ENCODE measurements around the gene ZXDC. TPM values are rescaled to one million over a fixed set of nuclear protein-coding genes. Genes with fewer than 3 reads are reported as not detected.

The ZXDC gene
- total RNA-seq, 1 donor from 2014 or later: 31.8 TPM

DNA sequence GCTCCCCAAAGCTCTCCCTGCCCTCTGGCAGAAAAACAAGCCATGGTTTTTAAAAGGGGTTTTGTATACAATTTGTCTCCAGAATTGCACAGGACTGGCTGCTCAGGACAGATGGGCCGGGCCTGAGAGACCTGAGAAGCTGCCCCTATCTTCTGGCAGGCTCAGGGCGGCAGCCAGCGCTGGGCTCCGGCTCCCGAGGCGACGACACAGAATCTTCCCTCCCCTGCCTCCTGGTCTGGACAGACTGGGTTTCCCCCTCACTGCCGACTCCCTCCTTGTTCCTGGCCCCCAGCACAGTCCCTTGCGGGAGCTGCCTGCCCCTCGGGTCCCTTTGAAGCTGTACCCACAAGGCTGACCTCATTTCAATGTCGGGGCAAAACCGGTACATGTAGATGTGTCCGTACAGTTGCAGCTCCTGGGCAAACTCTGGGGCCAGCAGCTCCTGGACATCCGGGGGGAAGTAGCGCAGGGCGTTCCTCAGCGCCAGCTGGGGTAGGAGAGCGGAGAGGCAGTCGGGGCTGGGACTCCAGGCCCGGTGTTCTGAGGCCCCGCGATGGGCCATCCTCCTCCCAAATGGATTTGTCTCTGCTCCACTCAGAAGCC is 34.7 kb upstream of the ZXDC start:
- no peak overlapping the region for H3K27ac Mint-ChIP-seq (ENCODE audit: unreplicated experiment)
- no peak overlapping the region for H3K4me3 Mint-ChIP-seq (ENCODE audit: unreplicated experiment)
- no peak for DNase-seq (ENCODE audit: extremely low spot score, unreplicated experiment)
- TF ChIP-seq, protein P1, sequence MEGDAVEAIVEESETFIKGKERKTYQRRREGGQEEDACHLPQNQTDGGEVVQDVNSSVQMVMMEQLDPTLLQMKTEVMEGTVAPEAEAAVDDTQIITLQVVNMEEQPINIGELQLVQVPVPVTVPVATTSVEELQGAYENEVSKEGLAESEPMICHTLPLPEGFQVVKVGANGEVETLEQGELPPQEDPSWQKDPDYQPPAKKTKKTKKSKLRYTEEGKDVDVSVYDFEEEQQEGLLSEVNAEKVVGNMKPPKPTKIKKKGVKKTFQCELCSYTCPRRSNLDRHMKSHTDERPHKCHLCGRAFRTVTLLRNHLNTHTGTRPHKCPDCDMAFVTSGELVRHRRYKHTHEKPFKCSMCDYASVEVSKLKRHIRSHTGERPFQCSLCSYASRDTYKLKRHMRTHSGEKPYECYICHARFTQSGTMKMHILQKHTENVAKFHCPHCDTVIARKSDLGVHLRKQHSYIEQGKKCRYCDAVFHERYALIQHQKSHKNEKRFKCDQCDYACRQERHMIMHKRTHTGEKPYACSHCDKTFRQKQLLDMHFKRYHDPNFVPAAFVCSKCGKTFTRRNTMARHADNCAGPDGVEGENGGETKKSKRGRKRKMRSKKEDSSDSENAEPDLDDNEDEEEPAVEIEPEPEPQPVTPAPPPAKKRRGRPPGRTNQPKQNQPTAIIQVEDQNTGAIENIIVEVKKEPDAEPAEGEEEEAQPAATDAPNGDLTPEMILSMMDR (IDR thresholded peaks at IDR 0.05): no peak
- no peaks in the 10 kb centered on the region for H3K36me3 Mint-ChIP-seq (ENCODE audit: unreplicated experiment)
- peaks cover 3% of the 10 kb centered on the region for H3K27me3 Mint-ChIP-seq (ENCODE audit: unreplicated experiment)
- no peaks in the 10 kb centered on the region for H3K9me3 Mint-ChIP-seq (ENCODE audit: unreplicated experiment)
- H3K4me1 Mint-ChIP-seq (ENCODE audit: unreplicated experiment): peaks cover 2% of the 10 kb centered on the region

DNA sequence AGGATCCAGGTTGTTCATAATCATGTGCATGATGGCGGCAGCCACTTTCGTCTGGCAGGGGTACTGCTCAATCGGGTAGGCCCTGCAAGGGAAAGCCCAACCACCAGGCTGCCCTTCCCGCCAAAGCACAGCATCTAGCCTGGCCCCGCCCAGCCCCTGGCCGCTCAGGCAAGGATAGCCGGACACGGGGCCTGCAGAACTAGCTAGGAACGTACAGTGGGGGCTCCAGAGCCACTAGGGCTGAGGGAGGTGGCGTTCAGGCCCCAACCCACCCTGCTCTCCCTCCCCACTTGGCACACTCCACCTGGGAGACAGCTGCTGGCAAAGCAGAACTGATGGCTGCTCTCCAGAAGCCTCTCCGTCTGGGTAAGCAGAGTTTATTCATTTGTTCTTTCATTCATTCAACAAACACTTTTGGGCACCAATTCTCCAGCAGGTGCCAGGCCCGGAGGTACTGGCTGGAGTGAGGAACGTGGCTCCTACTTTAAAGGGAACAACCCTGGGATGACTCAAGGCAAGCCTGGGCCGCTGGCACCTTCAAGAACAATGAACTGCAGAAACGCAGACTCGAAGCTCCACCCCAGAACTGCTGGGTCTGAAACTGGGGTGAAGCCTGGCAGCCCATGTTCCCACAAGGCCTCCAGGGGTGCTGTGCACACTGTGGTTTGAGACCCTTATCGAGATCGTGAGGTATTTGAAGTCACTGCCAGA is 34.1 kb upstream of the ZXDC start:
- no peak for DNase-seq (ENCODE audit: extremely low spot score, unreplicated experiment)
- TF ChIP-seq, protein P1 (IDR thresholded peaks at IDR 0.05): no peak
- Mint-ChIP-seq H3K4me1 (ENCODE audit: unreplicated experiment) (peaks cover 2% of the 10 kb centered on the region), H3K36me3 (ENCODE audit: unreplicated experiment) (no peaks in the 10 kb centered on the region), H3K27ac (ENCODE audit: unreplicated experiment) (no peak overlapping the region), H3K4me3 (ENCODE audit: unreplicated experiment) (no peak overlapping the region), H3K27me3 (ENCODE audit: unreplicated experiment) (peaks cover 9% of the 10 kb centered on the region), H3K9me3 (ENCODE audit: unreplicated experiment) (no peaks in the 10 kb centered on the region)

DNA sequence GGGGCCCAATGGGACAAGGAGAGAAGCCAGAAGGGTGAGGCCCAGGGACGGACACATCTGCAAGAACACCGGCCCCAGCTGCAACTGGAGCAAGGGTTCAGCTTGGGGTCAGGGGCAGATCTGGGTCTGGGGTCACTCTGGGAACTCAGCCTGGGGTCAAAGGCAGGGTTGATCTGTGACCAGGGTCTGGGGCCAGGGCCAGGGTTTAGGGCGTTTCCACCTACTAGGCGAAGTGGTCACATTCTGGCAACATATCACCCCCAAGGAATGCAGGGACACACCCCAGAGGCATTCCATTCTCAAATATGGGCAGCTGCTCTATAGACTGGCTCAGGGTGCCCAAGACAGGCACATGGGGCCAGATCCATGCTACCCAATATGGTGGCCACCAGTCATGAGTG is 32.9 kb upstream of the ZXDC start:
- no peak for DNase-seq (ENCODE audit: extremely low spot score, unreplicated experiment)
- H3K9me3 Mint-ChIP-seq (ENCODE audit: unreplicated experiment): no peaks in the 10 kb centered on the region
- H3K27ac Mint-ChIP-seq (ENCODE audit: unreplicated experiment): no peak overlapping the region
- peaks cover 17% of the 10 kb centered on the region for H3K27me3 Mint-ChIP-seq (ENCODE audit: unreplicated experiment)
- no peak overlapping the region for H3K4me3 Mint-ChIP-seq (ENCODE audit: unreplicated experiment)
- H3K36me3 Mint-ChIP-seq (ENCODE audit: unreplicated experiment): no peaks in the 10 kb centered on the region
- peaks cover 2% of the 10 kb centered on the region for H3K4me1 Mint-ChIP-seq (ENCODE audit: unreplicated experiment)
- TF ChIP-seq, protein P1 (IDR thresholded peaks at IDR 0.05): no peak

DNA sequence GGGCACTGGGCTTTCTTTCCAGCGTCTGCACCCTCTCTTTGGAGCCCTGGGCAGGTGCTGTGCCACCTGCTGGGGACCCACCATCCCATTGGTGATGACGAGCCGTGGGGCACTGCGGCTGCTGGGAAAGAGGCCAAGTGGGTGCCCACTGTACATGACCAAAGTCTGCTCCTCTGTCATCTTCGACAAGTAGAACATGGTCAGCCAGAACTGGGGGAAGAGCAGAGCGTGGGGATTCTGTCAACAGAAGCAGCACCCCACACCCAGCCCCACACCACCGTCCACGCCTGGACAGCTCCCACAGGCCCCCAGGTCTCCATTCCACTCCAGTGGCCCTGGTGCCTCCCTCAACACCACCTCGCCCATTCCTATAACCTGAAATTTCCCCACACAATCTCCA is 32.2 kb upstream of the ZXDC start:
- Mint-ChIP-seq H3K4me3 (ENCODE audit: unreplicated experiment) (no peak overlapping the region), H3K27me3 (ENCODE audit: unreplicated experiment) (peaks cover 17% of the 10 kb centered on the region), H3K4me1 (ENCODE audit: unreplicated experiment) (peaks cover 2% of the 10 kb centered on the region), H3K27ac (ENCODE audit: unreplicated experiment) (no peak overlapping the region), H3K36me3 (ENCODE audit: unreplicated experiment) (no peaks in the 10 kb centered on the region), H3K9me3 (ENCODE audit: unreplicated experiment) (no peaks in the 10 kb centered on the region)
- DNase-seq (ENCODE audit: extremely low spot score, unreplicated experiment): no peak
- TF ChIP-seq, protein P1 (IDR thresholded peaks at IDR 0.05): no peak

DNA sequence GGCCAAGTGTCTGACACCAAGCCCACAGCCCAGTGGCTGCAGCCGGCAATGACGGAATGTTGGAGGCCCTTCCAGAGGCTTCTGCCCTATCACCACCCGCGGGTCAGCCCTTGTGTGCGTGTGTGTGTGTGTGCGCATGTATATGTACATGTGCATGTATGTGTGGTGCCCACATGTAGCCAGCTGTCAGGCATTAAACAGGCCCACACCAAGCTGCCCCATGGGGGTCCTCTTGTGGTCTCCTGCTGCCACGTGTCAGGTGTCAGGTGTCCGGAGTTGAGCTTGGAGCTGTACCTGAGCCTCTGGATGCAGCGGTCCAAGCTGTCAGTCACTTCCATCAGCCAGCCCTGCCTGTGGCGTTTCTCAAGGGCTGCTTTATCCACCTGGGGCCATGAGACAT is 28.0 kb upstream of the ZXDC start:
- peaks cover 17% of the 10 kb centered on the region for H3K27me3 Mint-ChIP-seq (ENCODE audit: unreplicated experiment)
- TF ChIP-seq, protein P1 (IDR thresholded peaks at IDR 0.05): no peak
- H3K9me3 Mint-ChIP-seq (ENCODE audit: unreplicated experiment): no peaks in the 10 kb centered on the region
- no peaks in the 10 kb centered on the region for H3K36me3 Mint-ChIP-seq (ENCODE audit: unreplicated experiment)
- no peak overlapping the region for H3K27ac Mint-ChIP-seq (ENCODE audit: unreplicated experiment)
- H3K4me1 Mint-ChIP-seq (ENCODE audit: unreplicated experiment): peaks cover 2% of the 10 kb centered on the region
- no peak for DNase-seq (ENCODE audit: extremely low spot score, unreplicated experiment)
- H3K4me3 Mint-ChIP-seq (ENCODE audit: unreplicated experiment): no peak overlapping the region

All from osteocyte (in vitro differentiated cells).